ENCODE measurements around the gene ARHGEF3.
A peak's percentile ranks its signal among the peaks of the same experiment; 100 is the strongest.
"Not testable (repeated sequence)": the region's sequence is repeated elsewhere in the genome, so short reads cannot be mapped to it uniquely, and the experiment has no call there.

Gene ARHGEF3

GRCh38 chr3:56771376-56771775, 30.4 kb downstream of the ARHGEF3 start:
- DNase-seq (ENCODE audit: low read depth in 2 of 2), result no peak

DNA sequence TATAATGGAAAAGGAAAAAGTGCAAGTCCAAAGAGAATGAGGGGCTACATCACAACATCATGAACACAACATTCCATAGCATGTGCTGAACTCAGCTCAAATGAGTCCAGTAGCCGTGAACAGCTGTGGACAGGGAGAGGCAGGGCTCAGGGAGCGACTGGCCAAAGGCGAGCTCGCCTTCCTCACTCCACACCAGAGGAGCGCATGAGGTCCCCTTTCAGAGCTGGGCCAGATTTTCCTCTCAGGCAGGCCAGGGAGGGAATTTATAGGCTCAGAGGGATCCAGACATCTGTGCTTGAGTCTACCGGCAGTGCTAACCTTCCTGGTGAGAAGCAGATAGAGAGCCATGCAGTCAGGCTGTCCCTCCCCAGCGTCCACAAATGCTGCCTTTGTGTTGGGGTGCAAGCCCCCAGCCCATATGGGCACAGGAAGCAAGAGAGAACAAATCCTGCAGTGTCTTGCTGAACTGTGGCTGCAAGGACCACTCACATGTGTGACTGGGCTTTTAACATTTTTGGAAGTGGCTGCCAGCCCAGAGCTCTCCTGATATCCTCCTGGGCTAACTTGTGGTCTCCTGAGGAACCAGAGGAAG, 32.5 kb downstream of the ARHGEF3 start:
- no peak for DNase-seq (ENCODE audit: low read depth in 2 of 2)

DNA sequence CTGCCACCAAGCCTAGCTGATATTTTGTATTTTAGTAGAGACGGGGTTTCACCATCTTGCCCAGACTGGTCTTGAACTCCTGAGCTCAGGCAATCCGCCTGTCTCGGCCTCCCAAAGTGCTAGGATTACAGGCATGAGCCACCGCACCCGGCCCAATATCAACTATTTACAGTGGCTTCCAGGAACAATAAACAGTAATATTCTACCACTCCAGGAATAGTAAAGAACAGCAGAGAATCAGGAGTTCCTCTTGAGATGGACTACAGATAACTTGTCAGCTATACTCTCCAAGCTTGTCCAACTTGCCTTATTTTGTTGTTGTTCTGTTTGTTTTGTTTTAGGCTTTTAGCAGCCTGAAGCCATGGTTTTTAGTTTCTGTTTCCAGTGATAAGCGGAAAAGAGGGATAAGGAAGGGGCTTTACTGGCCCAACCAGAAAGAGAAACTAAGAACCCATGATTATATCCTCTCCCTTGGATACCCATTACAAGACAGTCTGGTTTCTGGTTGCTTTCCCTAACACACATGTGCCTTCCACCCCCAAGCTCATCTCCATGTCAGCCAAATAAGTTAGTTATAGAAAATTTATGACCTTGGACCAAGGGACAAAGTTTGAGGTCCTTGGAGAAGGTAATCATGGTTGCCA, 36.7 kb downstream of the ARHGEF3 start:
- DNase-seq (ENCODE audit: low read depth in 2 of 2), result no peak

DNA sequence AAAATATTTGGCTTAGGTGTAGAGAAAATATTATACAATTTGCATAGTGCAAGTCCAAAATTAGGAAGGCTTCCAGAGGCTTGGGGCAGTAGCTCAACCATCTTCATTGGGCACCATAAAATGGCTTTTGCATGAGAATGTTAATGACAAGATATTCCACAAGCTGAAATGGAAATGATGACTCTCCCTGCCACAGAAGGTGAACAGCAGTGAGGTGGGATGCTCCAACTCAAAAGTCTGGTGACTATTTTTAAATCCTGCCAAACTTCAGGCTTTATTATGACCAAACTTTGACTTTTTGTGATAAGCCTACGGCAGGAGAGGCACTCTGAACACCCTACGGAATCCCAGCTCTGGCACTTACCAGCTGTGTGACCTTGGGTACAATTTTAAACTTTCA, 37.6 kb downstream of the ARHGEF3 start:
- DNase-seq (ENCODE audit: low read depth in 2 of 2), result no peak

- no peak for DNase-seq (ENCODE audit: low read depth in 2 of 2)
Measured at GRCh38 chr3:56763233-56763632, 38.5 kb downstream of the ARHGEF3 start.

- no peak for DNase-seq (ENCODE audit: low read depth in 2 of 2)
Measured at GRCh38 chr3:56762718-56763117, 39.0 kb downstream of the ARHGEF3 start.

DNA sequence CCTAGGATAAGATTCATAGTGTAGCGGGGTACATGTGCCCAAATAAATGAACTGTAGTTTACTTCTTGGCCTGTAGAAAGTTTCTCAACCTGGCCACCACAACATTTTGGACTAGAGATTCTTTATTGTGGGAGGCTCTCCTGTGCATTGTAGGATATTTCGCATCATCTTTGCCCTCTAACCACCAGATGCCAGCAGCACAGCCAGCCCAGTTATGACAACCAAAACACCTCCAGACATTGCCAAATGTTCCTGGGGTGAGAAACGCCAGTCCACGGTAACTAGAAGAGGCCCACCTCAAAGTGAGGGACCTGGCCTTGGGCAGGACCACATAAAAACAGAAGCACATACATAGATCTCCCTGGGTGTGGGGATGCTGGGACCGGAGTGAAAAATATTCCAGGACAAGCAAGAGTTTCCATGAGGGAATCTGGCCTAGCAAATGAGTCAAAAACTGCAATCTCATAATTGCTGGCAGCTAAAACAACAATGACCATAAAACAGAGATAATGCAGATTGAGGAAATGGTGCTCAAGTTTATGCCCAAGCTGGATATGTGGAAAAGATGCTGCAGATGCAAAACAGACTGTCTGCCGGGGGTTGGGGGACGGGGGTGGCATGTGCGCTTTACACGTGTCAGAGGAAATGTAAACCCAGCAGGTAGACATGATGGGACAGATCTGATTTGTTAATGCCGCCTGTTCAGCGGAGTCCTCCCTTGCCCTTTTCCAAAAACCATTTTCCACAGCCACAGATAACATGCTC, 39.7 kb downstream of the ARHGEF3 start:
- no peak for DNase-seq (ENCODE audit: low read depth in 2 of 2)

DNA sequence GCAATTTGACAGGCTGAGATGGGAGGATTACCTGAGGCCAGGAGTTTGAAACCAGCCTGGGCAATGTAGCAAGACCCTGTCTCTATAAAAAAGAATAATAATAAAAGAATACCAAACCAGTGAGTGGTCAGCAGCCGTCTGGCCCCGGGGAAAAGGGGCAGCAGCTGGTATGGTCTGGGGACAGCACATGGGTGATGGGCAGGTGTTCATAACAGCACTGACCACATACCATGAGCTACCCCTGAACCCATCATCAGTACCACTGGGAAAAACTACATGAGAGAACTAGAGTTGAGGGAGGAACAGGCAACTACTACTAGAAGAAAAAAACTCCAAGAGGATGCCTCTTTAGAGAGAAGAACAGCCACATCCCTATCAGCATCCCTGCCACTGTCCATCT, 40.7 kb downstream of the ARHGEF3 start:
- no peak for DNase-seq (ENCODE audit: low read depth in 2 of 2)

DNA sequence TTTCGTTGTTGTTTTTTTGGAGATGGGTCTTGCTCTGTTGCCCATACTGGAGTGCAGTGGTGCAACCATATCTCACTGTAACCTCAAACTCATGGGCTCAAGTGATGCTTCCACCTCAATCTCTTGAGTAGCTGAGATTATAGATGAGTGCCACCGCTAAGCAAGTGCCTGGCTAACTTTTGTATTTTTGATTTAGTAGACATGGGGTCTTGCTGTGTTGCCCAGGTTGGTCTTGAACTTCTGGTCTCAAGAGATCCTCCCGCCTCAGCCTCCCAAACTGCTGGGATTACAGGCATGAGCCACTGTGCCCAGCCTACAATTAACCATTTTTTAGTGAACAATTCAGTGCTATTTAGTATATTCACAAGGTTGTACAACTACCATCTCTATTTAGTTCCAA, 42.2 kb downstream of the ARHGEF3 start:
- DNase-seq (ENCODE audit: low read depth in 2 of 2), result no peak

DNA sequence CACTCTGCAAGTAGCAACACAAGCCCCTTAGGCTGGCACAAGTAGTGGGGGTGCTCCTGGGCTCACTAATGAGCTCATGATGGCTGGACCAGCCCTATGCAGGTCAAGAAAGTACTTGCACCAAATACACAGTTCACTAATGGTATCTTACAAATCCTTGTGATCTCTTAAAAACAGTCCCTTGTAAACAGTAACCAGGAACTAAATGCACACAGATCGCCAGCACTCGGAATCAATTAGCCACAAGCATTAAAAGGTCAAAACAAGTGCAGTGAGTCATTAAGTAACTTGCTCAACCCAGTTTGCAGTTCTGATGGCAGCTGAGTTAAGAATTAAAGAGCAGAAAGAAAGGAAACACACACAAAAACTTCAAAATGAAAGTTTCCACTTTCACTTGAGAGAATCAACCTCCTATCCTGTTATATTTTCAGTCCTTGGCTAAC, 43.2 kb downstream of the ARHGEF3 start:
- DNase-seq (ENCODE audit: low read depth in 2 of 2), result peak in 1 of 2 donors; percentile 14

DNA sequence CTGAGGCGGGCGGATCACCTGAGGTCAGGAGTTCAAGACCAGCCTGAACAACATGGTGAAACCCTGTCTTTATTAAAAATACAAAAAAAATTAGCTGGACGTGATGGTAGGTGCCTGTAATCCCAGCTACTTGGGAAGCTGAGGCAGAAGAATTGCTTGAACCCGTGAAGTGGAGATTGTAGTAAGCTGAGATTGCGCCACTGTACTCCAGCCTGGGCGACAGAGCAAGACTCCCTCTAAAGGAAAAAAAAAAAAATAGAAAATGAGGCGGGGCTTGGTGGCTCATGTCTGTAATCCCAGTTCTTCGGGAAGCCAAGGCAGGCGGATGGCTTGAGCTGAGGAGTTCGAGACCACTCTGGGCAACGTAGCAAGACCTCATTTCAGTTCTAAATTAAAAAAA, 43.7 kb downstream of the ARHGEF3 start:
- not testable (repeated sequence) for DNase-seq (ENCODE audit: low read depth in 2 of 2)

DNA sequence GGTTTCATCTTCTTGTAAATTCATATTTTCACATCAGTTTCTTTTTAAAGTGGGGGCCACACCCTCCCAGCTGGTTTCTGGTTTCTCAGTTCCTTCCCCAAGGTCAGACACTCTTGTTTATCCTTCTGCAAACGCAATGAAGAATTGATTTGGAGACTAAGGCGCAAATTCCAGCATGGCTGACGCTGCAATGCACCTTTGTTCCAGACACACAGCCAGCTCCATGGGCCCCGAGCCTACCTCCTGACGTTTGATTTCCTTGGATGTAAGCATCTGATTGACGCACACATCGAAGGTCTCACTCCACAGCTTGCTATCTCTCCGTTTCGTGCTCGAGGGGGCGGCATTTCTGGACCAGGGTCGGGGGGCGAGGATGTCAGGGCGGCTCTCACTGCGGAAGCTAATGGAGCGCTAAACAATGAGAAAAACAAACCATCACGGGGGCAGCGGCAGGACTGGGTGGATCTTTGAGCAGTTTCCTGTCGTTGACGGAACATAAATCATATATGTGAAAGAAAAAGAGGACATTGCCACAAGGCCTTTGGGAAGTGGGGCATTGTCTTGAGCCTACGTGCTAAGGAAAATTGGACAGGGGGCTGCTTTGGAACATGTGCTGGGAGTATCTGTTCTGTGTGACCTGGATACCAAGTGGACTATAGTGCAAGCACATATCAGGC, 46.9 kb downstream of the ARHGEF3 start:
- peak in 1 of 2 donors; percentile 10 for DNase-seq (ENCODE audit: low read depth in 2 of 2)

DNA sequence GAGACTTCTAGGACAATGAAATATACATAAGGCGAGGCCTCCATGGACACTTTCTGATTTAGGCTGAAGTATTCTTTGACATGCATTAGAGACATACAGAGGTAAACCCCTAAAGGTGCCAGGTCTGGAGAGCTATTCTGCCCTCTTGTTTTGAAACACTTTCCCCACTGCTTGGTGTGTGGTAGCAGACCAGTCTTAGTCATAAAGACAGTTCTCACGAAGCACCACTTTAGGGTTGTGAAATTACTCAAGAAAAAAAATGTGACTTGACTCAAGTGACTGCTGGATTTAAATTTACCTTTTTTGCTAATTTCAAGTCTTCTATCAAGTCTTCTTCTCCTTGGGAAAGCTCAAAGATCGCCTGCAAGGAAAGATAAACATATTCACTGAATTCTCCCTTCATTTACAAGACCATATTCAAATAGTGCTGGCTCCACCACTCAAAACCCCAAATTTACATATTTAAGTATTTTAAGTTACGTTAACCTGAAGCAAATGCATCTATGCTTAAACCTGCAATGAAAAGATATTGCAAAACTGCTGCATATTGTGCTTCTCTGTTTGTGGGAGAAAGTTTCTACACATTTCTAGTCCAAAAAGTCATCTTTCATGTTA, 48.4 kb downstream of the ARHGEF3 start:
- no peak for DNase-seq (ENCODE audit: low read depth in 2 of 2)

- no peak for DNase-seq (ENCODE audit: low read depth in 2 of 2)
Measured at GRCh38 chr3:56751056-56751707, 50.6 kb downstream of the ARHGEF3 start.

DNA sequence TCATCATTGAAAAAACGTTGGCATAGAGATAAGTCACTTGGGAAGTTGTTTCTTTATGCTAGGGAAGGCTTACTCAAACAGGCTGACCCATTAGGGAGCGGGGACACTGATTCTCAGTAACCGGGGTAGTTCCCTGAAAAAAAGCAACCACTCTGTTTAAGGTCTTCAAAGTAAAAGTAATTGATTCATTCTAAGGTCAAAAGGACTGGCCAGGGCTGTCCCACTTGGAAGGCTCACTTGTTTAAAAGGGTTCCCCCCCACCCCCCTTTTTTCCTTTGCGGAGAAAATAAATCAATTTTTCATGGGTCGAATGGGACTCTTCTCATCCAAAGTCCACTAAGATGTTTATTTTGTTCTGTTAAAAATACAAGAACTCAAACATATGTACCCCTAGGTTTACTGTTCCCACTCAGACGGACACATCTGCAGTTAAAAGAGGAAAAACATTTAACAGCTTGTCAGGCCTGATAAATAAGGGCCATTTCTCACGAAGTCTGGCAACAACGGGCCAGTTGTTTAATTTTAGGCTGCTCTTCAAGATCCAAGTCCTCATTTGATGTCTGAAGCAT, 53.0 kb downstream of the ARHGEF3 start:
- DNase-seq (ENCODE audit: low read depth in 2 of 2), result no peak

DNA sequence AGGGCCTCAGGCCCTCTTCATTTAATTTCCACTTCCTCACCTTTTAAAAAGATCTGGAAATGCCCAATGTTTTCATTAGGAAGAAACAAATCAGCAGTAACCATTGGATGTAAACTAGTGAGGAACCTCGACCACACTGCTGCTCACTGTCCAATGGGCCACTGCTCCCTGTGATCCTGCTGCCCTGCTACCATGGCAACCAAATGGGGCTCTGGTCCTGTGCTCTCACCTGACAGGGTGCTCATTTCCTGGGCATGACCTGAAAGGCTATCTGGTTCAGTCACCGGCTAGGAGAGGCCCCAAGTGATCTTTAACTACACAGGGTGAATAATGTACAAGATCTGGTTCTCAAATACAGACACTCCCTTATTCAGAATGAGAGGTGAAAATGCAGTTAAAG, 54.6 kb downstream of the ARHGEF3 start:
- DNase-seq (ENCODE audit: low read depth in 2 of 2), result no peak

DNA sequence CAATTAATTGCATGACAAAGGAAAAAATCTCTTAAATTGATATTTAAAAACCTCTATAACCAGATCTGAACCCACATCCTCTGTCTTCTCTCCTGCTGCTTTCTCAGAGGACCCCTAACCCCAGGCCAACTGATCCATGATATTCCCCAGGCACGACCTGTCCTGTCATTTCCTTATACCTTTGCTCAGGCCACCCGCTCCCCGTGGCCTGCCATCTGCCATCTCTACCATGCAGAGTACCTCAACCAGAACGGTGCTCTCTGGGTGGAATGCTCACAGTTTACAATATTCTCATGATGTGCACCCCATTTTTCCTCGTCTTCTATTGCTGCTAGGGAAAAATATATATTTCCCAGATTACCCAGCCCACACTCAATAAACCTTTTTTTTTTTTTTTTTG, 57.7 kb downstream of the ARHGEF3 start:
- no peak for DNase-seq (ENCODE audit: low read depth in 2 of 2)

- DNase-seq (ENCODE audit: low read depth in 2 of 2), result no peak
Measured at GRCh38 chr3:56742887-56743286, 58.9 kb downstream of the ARHGEF3 start.

DNA sequence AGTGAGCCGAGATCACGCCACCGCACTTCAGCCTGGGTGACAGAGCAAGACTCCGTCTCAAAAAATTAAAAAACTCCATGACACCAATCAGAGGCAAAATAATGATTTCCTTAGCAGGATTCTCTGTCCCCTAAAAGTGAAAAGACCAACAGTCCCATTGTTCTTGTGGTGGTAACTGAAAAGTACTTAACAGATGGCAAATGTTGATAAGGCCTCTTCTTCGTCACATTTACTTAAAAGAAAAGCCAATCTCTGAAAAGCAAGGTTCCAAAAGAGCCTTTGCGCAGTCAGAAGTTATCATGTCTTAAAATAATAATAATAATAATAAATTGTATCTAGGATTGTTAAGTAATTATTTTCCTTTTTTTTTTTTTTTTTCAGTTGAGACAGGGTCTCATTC, 62.7 kb downstream of the ARHGEF3 start:
- DNase-seq (ENCODE audit: low read depth in 2 of 2), result no peak

DNA sequence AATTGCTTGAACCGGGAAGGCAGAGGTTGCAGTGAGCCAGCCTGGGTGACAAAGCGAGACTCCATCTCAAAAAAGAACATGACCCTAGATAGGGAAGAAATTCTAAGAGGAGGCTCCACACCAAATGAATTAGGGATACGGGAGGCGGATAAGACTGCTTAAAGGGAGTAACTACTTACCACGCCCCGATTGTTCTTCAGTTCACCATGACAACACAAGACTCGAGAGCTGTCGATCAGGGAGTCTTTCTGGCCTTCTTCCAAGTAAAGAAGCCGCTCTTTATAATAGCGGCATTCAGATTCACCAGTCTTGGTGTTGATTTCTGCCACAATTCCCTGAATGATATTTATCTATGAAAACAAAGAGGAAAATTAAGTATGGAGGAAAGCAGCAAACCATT, 64.7 kb downstream of the ARHGEF3 start:
- no peak for DNase-seq (ENCODE audit: low read depth in 2 of 2)

DNA sequence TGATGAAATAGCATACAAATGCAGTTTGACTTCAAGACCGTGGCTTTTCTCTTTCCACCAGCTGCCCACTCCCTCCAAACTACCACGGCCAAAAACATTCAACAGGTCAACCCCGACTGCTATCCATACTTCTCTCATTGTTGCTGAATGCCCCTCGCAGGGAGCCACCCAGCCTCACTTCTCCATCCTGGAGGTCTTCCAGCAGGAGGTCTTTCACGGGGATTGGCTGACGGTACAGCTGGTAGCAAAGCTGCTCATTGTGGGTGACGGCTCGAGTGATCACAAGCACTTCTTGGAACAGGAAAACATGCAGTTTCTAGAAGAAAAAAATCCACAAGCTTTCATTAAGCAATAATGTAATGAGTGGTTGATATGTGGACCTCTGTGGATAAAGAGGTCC, 69.6 kb downstream of the ARHGEF3 start:
- DNase-seq (ENCODE audit: low read depth in 2 of 2), result no peak
